HG02970 (cell line): ENCODE results near the gene E2F7.

ENCODE experiments used
- ATAC-seq: cut with Tn5 transposase; IDR thresholded peaks from one replicate; pipeline ENCODE4 v1.9.1; 2021; ENCODE audit warnings: mild to moderate bottlenecking, moderate library complexity, moderate number of reproducible peaks; ENCODE audit not compliant: unreplicated experiment, low FRiP score

The E2F7 gene

DNA sequence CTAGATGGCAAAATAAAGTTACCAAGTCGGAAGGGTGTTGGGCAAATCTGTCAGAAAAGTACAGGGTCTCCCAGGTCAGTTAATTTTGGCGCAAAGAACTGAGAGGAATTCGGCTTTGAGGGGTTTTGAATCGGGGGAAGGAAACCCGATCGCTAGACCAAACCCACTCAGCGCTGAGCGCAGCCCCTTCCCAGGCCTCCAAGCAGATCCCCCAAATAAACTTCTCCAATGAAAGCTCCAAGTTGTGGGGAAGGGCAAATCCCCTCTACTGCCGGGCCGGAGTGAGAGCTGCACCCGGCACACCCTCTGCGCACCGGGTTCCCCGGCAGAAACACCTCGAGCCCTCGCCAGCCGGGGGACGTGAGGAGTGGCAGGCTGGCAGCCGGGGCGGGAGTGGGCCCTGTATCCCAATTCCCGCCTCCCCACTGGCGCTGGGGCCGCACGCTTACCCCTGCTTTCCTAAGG lies 441 bp downstream of the E2F7 start:
- peak; percentile 9 for ATAC-seq

DNA sequence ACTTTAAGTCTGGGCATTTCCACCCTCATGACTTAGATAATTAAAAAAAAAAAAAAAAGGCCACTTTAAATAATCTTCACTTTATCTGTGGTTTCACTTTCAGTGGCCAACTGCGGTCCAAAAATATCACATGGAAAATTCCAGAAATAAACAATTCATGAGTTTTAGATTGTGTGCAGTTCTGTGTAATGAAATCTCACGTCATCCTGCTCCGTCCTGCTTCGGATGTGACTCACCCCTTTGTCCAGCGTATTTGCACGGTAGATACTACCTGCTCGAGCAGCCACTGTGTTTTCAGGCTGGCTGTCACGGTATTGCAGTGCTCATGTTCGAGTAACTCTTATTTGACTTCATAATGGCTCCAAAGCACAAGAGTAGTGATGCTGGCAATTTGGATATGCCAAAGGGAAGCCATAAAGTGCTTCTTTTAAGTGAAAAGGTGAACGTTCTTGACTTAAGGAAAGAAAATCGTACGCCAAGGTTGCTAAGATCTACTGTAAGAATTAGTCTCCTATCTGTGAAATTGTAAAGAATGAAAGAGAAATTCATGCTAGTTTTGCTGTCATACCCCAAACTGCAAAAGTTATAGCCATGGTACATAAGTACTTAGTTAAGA lies 2.4 kb downstream of the E2F7 start:
- no peak for ATAC-seq

- no peak for ATAC-seq
These were observed 3.0 kb downstream of the E2F7 start for GRCh38 chr12:77062396-77062795.

GRCh38 chr12:77060883-77061240 lies 4.5 kb downstream of the E2F7 start:
- peak; percentile 14 for ATAC-seq

- ATAC-seq = peak; percentile 64
These were observed 5.1 kb downstream of the E2F7 start for GRCh38 chr12:77060136-77060882.

- ATAC-seq = no peak
These were observed 6.6 kb downstream of the E2F7 start for GRCh38 chr12:77058740-77059139.

GRCh38 chr12:77054851-77055250 lies 10.5 kb downstream of the E2F7 start:
- no peak for ATAC-seq

- ATAC-seq = no peak
These were observed 12.1 kb downstream of the E2F7 start for GRCh38 chr12:77053259-77053658.

- peak; percentile 83 for ATAC-seq
These were observed 15.5 kb downstream of the E2F7 start for GRCh38 chr12:77049767-77050353.

DNA sequence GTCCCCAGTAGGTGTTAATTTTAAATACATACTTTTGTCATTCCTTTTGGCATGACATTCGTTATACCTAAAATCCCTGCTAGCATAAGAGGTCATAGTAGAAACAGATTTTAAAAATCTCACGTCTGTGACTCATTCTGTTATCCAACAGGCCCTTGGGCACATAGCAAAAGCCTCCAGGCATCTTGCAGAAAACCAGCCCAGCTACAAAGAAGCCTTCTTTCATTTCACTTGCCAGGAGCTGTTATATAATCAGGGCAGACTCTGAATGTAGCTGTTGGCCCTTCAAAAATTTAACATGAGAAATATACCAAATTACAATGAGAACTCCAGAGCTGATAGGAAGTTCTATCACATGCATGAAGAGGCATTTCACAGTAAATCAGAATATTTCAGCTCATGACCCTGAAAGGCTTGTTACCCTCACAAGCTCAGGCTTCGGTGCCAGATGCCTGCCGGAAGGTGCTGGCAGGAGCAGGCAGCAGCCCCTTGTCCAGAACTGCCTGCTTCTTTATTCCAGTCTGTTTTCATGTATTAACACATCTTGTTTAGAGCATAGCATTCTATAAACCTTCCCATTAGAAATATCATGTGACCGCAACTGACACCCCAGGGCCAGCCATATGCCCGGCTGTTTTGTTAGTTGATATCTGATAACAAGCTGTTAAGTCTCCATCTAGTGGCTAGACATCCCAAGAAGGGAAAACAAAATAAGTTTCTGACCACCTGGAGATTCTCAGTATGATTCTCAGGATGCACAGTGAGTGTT lies 17.8 kb downstream of the E2F7 start:
- no peak for ATAC-seq

GRCh38 chr12:77046468-77046867 lies 18.9 kb downstream of the E2F7 start:
- ATAC-seq = no peak

DNA sequence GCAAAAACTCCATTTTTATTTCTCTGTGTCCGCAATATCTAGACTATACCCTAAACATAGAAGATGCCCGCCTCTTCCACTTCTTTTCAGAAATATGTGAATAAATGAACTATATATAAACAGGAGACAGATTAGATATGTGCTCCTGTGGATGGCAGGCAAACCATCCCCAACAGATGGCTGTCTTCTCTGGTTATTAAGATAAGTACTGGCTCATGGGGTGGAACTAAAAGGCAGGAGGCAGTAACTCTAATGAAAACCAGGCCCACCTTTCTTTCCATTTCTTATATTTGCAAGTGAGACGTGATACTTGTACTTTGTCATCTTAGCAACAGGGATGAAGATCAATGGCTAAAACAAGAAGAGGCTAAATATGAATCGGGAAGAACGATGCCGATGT lies 20.2 kb downstream of the E2F7 start:
- ATAC-seq = no peak

- no peak for ATAC-seq
These were observed 20.6 kb downstream of the E2F7 start for GRCh38 chr12:77044721-77045120.

DNA sequence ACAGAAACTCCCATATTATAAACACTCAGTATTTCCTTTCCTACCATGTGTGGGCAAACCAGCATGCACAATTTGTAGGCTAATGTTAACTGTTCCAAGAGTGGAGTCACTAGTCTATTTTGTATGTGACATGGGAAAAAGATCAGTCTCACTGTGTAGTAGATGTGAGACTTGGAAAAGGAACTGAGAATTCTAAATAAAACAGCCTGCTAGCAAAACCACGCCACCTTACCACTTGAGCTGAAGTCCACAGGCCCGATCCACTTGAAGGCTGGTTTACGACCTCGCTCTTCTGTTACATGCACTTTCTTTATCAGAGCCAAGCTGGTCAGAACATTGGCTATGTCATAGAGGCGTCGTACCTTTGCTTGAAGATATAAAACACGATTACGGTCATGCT lies 22.5 kb downstream of the E2F7 start:
- no peak for ATAC-seq

DNA sequence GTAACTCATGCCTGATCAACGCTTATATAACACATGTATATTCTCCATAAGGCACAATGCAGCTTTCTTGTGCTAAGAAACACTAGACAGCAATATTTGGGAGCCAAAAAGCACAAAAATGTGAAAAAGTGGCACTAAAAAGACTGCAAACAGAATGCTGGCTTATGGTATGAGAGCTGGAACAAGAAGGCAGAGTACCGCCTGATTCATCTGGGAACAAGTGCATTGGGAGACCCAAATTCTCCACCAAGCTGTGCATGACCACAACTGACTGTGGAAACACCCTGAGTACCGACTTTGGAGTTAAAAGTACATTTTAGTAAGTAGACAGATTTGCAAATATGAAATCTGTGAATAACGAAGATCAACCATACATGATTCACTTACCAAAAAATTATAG lies 25.1 kb downstream of the E2F7 start:
- ATAC-seq = no peak

DNA sequence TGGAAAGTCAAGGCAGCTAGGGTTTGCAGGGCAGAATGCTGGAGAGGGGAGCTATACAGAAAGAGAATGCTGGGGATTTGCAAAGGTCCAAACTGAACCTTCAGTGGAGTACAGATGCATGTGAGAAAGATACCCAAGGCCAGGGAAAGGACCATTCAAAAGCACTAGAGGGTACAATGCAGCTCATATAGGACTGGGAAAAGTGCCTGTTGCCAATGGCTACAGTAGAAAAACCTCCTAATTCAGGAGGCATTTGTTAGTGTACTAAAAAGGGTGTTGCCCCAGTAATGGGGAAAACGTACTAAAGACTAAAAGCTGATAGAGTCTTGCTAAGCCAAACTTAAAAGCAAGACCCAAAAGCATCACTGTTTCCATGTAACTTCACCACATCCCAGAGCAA lies 30.1 kb downstream of the E2F7 start:
- ATAC-seq = no peak

DNA sequence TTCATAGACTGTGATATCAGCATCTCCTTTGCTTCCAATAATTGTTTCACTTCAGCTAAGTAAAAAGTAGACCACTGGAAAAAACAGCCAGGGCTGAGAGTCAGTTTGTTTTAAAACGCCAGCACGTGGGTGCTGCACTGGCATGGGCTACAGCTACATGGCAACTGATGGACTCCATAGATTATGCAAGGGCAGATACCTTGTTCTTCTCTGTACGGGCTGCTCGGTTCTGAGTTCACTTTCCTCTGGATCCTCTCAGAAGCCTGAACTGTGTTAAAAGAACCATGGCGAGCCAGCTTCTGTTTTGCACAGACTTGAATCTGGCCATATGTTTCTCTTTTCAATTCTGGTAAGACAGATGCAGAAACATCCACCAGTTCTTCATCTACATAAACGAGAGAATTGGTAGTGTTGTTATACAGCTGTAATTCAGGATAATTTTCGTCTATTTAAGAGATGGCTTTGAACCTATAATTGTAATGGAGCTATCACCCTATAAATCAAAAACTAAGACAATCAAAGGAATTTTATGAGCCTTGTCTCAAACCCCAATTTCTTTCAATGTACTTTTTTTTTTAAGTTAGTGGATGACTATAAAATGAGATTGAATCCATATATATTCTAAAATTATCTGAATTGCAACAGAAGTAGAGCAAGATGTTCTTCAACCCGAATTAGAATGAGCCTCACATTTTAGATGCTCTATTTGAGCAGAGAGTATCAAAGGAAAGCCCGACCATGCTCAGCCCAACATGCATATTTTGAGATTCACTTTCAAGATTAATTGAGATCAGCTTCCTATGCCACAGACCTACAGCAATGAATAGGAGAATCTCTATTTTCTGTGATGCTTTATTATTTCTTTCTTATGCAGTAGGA lies 31.5 kb downstream of the E2F7 start:
- ATAC-seq = no peak

- ATAC-seq = no peak
These were observed 33.0 kb downstream of the E2F7 start for GRCh38 chr12:77032406-77032805.

DNA sequence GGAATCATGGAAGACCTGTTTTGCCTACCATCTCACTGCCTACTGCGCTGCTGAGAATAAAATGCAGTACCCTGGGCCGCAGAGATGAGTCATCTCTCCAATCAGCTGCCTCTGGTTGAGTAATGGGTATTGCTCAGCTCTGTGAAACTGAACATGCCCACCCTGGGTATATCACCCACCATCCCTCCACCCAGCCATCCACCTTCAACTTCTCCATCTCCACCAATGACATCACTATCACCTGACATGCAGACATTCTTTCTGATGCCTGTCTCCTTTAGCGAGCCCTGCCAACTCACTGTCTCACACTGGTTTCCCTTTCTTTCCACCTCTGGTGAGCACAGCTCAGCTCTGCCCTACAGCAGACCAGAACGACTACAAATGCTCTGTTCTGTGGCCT lies 33.6 kb downstream of the E2F7 start:
- no peak for ATAC-seq

DNA sequence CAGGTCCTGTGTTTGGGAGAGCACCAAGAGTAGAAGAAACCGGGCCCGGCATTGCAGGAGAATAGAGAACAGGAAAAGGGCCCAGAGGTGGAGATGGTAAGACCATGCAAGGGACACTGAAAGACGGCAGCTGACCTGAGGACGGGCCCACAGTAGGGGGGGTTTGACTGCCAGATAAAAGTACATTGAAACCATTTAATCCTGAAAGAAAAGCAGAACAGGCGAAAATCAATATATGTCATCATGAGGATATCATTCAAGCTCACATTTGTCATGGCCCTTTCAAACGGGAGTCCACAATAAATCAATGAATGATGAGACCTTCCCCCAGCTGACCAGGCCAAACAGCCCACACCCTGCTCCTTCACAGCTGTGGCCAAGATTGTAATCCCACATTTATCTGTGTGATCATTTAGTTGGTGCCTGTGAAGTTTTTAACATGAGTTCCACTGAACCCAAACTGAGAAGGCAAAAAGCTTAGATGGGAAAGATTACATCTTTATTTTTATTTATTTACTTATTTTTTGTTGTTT lies 39.5 kb downstream of the E2F7 start:
- ATAC-seq = no peak
